GM12891 (cell line): ENCODE data around the gene PON1. TPM values are rescaled to one million over a fixed set of nuclear protein-coding genes. Genes with fewer than 3 reads are reported as not detected.

ENCODE experiments used
- DNase-seq: peaks from one replicate; pipeline ENCODE4 v3.0.0; 2011; ENCODE audit warnings: low spot score; ENCODE audit not compliant: insufficient read length
- FAIRE-seq: peaks from 2 replicates; lab custom pipeline; 2011; peaks lifted over from hg19 to GRCh38; lab: Jason Lieb, UNC
- PAX5 ChIP-seq: IDR thresholded peaks from 2 replicates; pipeline ENCODE4 v1.6.1; 2011; ENCODE audit warnings: low read length, moderate library complexity, mild to moderate bottlenecking; ENCODE audit not compliant: insufficient read depth, severe bottlenecking
- POLR2A ChIP-seq: IDR thresholded peaks from 2 replicates; pipeline ENCODE4 v1.6.1; 2011; ENCODE audit warnings: low read depth, low read length, control low read depth
- POLR2AphosphoS5 ChIP-seq: IDR thresholded peaks from 2 replicates; pipeline ENCODE4 v1.6.1; 2011; ENCODE audit warnings: low read depth, low read length, control low read depth
- POU2F2 ChIP-seq: IDR thresholded peaks from 2 replicates; pipeline ENCODE4 v1.6.1; 2011; ENCODE audit warnings: low read depth, mild to moderate bottlenecking, control low read depth, low read length, moderate library complexity
- SPI1 ChIP-seq: IDR thresholded peaks from 2 replicates; pipeline ENCODE4 v1.6.1; 2011; ENCODE audit warnings: low read depth, low read length, control low read depth
- TAF1 ChIP-seq: IDR thresholded peaks from 2 replicates; pipeline ENCODE4 v1.6.1; 2011; ENCODE audit warnings: low read depth, low read length, control low read depth
- polyA plus RNA-seq: library from polyadenylated mRNA; unstranded; fragments of >200 nt; gene quantifications from one replicate; pipeline ENCODE4 v1.2.1, GENCODE V29; 2012; ENCODE audit warnings: low read depth, missing spikeins, inconsistent platforms; ENCODE audit not compliant: missing spikeins

Gene PON1
- not detected for polyA plus RNA-seq

DNA sequence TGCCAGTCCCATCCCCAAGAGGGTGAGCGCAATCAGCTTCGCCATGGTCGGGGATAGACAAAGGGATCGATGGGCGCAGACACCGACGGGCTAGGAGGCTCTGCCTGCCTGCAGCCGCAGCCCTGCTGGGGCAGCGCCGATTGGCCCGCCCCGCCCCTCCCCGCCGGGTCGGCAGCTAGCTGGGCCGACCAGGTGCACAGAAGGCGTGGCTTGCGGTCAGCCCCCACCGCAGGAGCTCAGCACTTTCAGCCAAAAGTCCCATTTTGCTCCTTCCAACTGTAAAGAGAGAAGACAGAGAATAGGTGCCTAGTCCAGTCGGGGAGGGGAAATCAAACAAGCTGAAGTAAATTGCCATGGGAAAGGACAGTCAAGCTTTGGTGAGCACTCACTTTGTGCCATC lies at the start of gene PON1:
TSS of gene PON1 (minus strand) at position 102 of the 400 bp plus-strand sequence. CDS start at position 45, 57 bp downstream.
- FAIRE-seq (no peak), DNase-seq (peak; percentile 12)
- TF ChIP-seq TAF1 (no peak), PAX5 (no peak), POLR2A (no peak), POU2F2 (no peak), SPI1 (no peak), POLR2AphosphoS5 (no peak)

DNA sequence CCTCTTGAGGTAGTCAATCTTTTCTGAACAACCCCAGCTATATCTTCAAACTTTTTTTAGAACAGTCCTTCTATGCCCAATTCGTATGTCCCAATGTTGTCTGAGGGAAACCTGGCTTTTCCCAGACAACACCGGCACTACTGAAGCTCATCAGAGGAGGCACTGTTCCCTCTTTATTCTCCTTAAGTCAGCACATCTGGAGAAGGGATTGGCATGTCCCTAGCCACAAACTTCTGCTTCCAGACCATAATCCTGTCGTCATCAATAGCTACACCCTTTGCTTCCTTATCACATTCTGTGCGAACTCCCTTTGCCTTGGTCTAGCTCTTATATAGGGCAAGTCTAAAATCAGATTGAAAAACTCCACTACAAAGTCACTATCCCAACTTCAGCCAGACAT lies 49.0 kb upstream of the PON1 start:
- no peak for DNase-seq
- TF ChIP-seq PAX5 = no peak
- TF ChIP-seq TAF1 = no peak
- TF ChIP-seq SPI1 = no peak
- TF ChIP-seq POLR2AphosphoS5 = no peak
- no peak for TF ChIP-seq POLR2A
- TF ChIP-seq POU2F2 = no peak
- no peak for FAIRE-seq

DNA sequence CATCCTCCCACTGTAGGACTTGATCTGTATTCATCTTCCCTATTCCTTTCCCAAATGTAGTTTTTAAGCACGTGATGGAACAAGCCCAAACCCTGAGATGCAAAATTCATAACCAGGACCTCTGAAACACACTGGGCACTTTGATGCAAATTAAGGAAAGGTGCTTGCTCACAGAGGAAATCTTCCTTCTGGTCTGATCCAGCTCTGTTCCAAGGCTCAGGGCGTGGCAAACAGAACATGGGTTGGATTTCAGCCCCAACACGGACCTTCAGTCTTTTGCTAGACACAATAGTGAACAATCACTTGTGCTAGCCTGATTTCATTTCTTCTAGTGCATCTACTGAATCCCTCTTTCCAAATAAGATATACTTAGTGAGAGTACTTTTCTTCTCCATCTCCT lies 43.9 kb upstream of the PON1 start:
- FAIRE-seq (no peak), DNase-seq (no peak)
- no peak for TF ChIP-seq SPI1
- no peak for TF ChIP-seq POLR2AphosphoS5
- no peak for TF ChIP-seq PAX5
- no peak for TF ChIP-seq POU2F2
- TF ChIP-seq POLR2A = no peak
- no peak for TF ChIP-seq TAF1

DNA sequence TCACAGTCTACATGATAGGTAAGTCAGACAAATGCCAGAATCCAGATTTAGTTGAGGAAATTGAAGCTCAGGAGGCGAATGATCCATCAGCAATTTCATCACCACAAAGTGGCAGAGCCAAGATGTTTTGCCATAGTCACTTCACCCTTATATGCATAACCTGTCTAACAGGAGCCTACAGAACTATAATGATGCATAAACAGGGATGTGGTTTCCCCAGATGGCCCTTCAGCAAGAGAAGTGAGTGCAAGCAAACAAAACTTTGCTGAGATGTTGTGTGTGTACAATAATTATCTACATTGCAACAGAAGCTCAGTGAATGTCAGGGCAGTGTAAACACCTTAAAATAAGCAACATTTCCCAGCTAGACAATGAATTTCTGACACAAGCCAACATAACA lies 43.3 kb upstream of the PON1 start:
- TF ChIP-seq SPI1 (no peak), POU2F2 (no peak), TAF1 (no peak), POLR2A (no peak), POLR2AphosphoS5 (no peak), PAX5 (no peak)
- FAIRE-seq (no peak), DNase-seq (no peak)

DNA sequence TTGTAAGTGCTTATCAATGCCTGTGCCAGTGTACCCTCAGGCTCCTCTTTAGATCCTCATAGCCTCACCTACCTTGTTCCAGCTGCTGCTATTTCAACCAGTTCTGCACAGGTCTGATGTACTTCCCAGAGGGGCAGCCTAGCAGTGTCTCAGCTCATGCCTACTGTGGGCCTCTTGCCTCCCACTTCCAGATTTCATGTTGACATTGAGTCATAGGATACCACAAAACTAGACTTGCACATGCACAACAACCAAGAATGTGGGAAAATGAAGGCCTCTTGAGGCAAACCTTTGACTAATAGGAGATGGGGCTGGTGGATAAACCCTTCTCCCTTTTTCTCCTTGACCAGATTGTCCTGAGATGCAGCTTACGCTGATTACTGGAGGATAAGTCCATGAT lies 40.8 kb upstream of the PON1 start:
- TF ChIP-seq TAF1 (no peak), POLR2AphosphoS5 (no peak), PAX5 (no peak)
- FAIRE-seq (no peak), DNase-seq (no peak)

DNA sequence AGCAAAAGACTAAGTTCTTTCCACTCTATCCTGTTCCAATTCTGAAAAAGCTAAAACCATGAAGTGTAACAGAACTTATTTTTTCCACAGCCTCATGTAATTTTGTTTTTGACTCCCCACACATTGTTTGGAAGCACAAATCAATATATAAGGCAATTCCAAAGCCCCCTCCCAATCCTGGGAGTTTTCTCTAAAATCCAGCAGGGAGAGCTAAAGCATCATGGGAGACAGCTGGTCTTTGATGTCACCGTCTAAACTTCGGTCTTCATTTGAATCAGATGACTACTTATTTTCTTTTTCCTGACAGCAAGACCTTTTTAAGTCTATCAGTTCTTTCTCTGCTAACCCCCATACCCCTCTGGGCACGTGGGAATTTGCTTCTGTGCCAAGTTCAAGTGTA lies 33.3 kb upstream of the PON1 start:
- TF ChIP-seq POLR2A (no peak), TAF1 (no peak), POU2F2 (no peak), POLR2AphosphoS5 (no peak), PAX5 (no peak), SPI1 (no peak)
- DNase-seq = no peak
- FAIRE-seq = no peak

DNA sequence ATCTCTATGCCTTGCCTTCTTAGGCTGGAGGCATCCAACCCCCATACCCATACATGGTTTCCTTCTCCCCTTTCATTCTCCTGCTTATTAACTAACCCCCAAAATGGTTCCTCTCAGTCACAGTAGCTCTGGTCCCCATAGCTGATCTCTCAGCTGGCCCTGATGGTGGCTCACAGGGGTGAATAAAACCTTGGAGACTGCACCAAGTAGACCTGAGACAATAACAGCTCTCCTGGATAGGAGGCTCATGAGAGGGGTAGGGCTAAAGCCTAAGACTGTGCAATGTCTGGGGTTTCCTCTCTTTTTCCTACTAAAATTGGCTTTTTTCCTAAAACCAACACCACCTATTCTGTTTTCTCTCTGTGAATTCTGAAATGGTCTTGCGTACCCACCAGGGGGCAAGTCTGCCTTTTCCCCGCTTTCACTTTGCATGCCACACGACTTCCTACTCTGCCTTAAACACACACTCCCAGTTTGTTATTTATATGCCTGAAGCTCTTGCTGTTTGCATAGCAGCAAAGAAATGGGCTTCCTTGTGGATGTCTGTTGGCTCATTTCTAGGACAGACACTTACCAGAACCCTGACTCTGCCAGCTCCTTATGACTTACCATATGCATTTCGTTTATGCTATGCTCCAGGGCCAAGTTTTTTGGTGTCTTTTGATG lies 18.4 kb upstream of the PON1 start:
- no peak for TF ChIP-seq PAX5
- TF ChIP-seq POU2F2 = no peak
- no peak for TF ChIP-seq POLR2AphosphoS5
- no peak for TF ChIP-seq POLR2A
- no peak for TF ChIP-seq TAF1
- no peak for TF ChIP-seq SPI1
- DNase-seq (no peak), FAIRE-seq (no peak)

DNA sequence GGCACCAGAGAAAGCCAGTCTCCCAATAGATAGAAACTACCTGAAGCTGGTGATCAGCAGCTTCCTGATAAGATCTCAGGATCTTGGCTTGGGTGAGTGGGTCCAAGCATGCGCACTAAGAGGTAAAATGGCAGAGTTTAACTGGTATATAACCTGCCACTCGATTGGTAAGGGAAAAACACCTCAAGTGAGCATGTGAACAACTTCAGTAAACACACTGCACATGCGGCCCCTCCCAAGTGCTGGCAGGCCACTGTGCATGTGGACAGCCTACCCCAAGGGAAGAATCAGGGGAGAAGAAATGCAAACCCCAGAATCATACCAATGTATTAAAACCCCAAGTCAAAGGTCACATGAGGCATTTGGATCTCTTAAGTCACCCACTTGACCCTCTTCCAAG lies 17.7 kb upstream of the PON1 start:
- TF ChIP-seq POLR2A (no peak), TAF1 (no peak), POU2F2 (no peak), PAX5 (no peak)
- no peak for DNase-seq
- no peak for FAIRE-seq

DNA sequence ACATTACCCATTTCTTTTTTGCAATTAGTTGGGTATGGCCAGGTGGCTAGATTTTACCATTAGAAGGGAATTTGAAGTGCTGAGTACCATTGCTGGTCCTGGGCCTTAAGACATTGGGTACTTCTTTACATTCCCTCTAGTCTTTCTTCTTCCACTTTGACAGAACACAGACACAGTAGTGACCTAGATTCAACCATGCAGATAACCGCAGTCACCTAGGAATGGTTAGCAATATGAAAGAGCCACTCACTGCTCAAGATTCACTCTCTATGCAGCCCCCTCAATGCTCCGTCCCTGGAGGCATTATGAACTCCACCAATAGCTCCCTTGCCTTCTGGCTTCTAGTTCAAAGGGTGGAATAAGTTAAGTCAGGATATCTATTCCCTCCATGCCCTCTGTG lies 16.2 kb upstream of the PON1 start:
- TF ChIP-seq POU2F2 (no peak), POLR2AphosphoS5 (no peak), PAX5 (no peak), POLR2A (no peak), SPI1 (no peak), TAF1 (no peak)
- FAIRE-seq = no peak
- no peak for DNase-seq

DNA sequence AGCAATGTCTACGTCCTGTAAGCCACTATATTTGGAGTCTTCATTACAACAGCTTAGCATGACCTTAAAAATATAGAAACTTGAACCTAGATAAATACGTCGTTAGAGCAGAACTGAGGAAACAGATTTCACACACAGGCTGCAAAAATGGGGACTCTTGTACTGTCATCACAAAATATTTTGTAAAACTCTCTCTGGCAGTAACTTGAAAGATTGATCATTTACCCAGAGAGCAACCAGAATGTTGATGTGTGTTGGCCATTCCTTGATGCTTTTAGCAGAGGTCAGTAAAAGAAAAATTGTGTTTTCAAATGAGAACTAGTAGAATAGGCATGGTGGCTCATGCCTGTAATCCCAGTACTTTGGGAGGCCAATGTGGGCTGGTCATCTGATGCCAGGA lies 14.5 kb upstream of the PON1 start:
- no peak for DNase-seq
- TF ChIP-seq POU2F2 (no peak), SPI1 (no peak), POLR2A (no peak), PAX5 (no peak), POLR2AphosphoS5 (no peak), TAF1 (no peak)
- FAIRE-seq = no peak

DNA sequence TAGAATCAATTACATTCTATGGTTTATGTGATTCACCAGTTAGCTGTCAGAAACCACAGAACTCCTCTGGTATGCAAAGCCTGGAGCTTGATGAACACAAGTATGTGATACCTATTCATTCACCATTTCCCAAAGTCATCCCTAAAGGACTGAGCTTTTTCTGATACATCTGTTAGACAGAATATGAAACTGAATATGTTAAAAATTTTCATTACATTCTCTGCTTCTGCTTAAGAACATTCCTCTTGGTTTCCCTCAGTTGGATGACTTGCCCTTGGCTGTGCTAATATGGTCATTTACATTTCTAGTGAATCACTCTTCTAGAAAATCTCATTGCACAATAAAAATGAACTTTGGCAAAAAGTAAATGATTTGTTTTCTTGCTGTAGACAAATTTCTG lies 10.8 kb upstream of the PON1 start:
- FAIRE-seq (no peak), DNase-seq (no peak)
- no peak for TF ChIP-seq POLR2A
- no peak for TF ChIP-seq TAF1
- TF ChIP-seq SPI1 = no peak
- TF ChIP-seq POU2F2 = no peak
- no peak for TF ChIP-seq POLR2AphosphoS5
- no peak for TF ChIP-seq PAX5
